KMS-11 (cell line): ENCODE measurements around the gene KITLG.

Experiments
- H2AFZ ChIP-seq: fragments of 200-600 bp; sonication (generic); 2 replicates; pipeline ENCODE4 v1.6.1; 2016; ENCODE audit warnings: antibody characterized with exemption, mixed run types, low read depth
- H3K27ac ChIP-seq: fragments of 200-600 bp; sonication (generic); 2 replicates; pipeline ENCODE4 v1.6.1; 2016; ENCODE audit warnings: mild to moderate bottlenecking, mixed run types
- H3K27me3 ChIP-seq: fragments of 200-600 bp; sonication (generic); 2 replicates; pipeline ENCODE4 v1.6.1; 2017; ENCODE audit warnings: mild to moderate bottlenecking, low read depth, mixed run types, moderate library complexity; ENCODE audit not compliant: insufficient read depth
- H3K36me3 ChIP-seq: fragments of 200-600 bp; sonication (generic); 2 replicates; pipeline ENCODE4 v1.6.1; 2017; ENCODE audit warnings: mild to moderate bottlenecking, mixed run types; ENCODE audit not compliant: insufficient read depth
- H3K4me1 ChIP-seq: fragments of 200-600 bp; sonication (generic); 2 replicates; pipeline ENCODE4 v1.6.1; 2016; ENCODE audit warnings: mild to moderate bottlenecking, low read depth, mixed run types; ENCODE audit not compliant: poor library complexity, severe bottlenecking
- H3K4me2 ChIP-seq: fragments of 200-600 bp; sonication (generic); 2 replicates; pipeline ENCODE4 v1.7.0; 2016; ENCODE audit warnings: mild to moderate bottlenecking, mixed run types
- H3K4me3 ChIP-seq: fragments of 200-600 bp; sonication (generic); IDR thresholded peaks from 2 replicates; pipeline ENCODE4 v1.6.1; 2017; ENCODE audit warnings: low read depth, low read length, mixed read lengths; ENCODE audit not compliant: insufficient read depth
- H3K79me2 ChIP-seq: fragments of 200-600 bp; sonication (generic); 2 replicates; pipeline ENCODE4 v1.6.1; 2016; ENCODE audit warnings: low read depth, mixed run types; ENCODE audit not compliant: insufficient read depth
- H3K9ac ChIP-seq: fragments of 200-600 bp; sonication (generic); 2 replicates; pipeline ENCODE4 v1.6.1; 2016; ENCODE audit warnings: mild to moderate bottlenecking, mixed run types
- H4K20me1 ChIP-seq: fragments of 200-600 bp; sonication (generic); 2 replicates; pipeline ENCODE4 v1.6.1; 2016; ENCODE audit warnings: mild to moderate bottlenecking, mixed run types; ENCODE audit not compliant: insufficient read depth
- CTCF ChIP-seq: fragments of 200-600 bp; sonication (generic); conservative IDR thresholded peaks from 2 replicates; pipeline ENCODE4 v1.6.1; 2017; ENCODE audit warnings: low read depth, mild to moderate bottlenecking, antibody characterized with exemption, low read length, moderate library complexity, mixed read lengths

Gene KITLG

DNA sequence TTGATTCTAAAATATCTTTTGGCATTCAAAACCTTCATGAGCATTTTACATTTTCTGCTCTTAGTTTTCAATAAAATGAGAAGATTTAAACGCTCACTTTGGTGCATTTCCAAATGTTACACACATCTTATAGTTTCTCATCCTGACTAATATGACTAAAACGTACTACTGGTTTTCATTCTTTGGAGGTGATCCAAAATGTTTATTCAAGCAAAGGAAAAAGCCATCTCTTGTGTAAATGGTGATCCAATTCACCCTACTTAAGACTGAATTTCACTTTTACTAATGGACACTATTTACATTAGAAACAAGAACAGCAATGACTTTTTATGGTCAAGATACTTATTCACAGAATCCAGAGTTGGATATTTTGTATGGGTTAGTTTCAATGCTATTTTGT, 86.6 kb downstream of the KITLG start:
- Histone ChIP-seq H3K27me3 (no peaks in the 10 kb centered on the region), H3K36me3 (no peaks in the 10 kb centered on the region), H3K4me1 (no peaks in the 10 kb centered on the region), H3K4me3 (no peak overlapping the region), H3K27ac (no peak overlapping the region), H3K79me2 (no peaks in the 10 kb centered on the region), H2AFZ (no peak overlapping the region), H4K20me1 (no peaks in the 10 kb centered on the region), H3K9ac (no peak overlapping the region), H3K4me2 (no peak overlapping the region)
- TF ChIP-seq CTCF, result no peak

DNA sequence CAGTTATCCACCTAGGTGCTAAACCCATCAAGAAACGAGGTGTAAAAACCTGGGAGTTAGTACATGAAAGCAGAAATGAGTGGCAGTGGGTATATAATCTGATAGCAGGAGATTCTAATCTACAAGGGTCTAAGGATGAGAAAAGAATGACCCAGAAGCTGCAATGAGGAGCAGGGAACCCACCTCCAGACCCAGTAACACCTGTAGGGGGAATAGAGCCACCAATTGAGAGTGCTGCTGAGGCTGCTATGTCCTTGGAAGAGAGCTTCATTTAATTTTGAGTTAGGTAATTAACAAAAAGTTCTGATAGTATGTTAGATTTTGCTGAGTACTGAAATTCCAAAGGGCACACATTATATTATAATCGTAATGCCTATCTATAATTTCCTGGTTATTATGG, 89.8 kb downstream of the KITLG start:
- no peaks in the 10 kb centered on the region for H4K20me1 ChIP-seq
- H3K4me3 ChIP-seq, result no peak overlapping the region
- no peak overlapping the region for H3K9ac ChIP-seq
- H3K27ac ChIP-seq, result no peak overlapping the region
- TF ChIP-seq CTCF, result no peak
- H2AFZ ChIP-seq, result no peak overlapping the region
- H3K4me2 ChIP-seq, result no peak overlapping the region
- H3K36me3 ChIP-seq, result no peaks in the 10 kb centered on the region
- H3K4me1 ChIP-seq, result no peaks in the 10 kb centered on the region
- H3K27me3 ChIP-seq, result no peaks in the 10 kb centered on the region
- H3K79me2 ChIP-seq, result no peaks in the 10 kb centered on the region

DNA sequence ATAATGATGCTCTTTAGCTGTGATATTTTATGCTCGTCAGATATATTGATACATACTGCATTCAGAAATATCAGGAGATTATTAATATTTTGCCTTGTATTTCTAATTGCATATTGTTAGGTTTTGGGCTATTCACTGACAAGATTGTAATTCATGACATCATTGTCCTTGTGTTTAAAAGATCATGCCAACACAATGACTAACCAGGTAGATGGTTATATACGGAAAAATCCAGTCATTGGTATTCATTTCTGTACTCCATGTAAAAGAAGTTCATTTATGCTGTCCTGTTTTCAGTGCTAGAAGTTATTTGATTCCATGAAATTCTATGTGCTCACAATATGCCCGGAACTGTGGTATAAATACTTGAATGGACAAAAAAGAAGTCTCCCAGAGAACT, 107.5 kb downstream of the KITLG start:
- no peak overlapping the region for H3K9ac ChIP-seq
- TF ChIP-seq CTCF, result no peak
- no peak overlapping the region for H2AFZ ChIP-seq
- H4K20me1 ChIP-seq, result no peaks in the 10 kb centered on the region
- no peaks in the 10 kb centered on the region for H3K79me2 ChIP-seq
- H3K4me1 ChIP-seq, result no peaks in the 10 kb centered on the region
- H3K4me2 ChIP-seq, result no peak overlapping the region
- no peaks in the 10 kb centered on the region for H3K36me3 ChIP-seq
- no peak overlapping the region for H3K27ac ChIP-seq
- H3K4me3 ChIP-seq, result no peak overlapping the region
- no peaks in the 10 kb centered on the region for H3K27me3 ChIP-seq

GRCh38 chr12:88472248-88472647, 108.0 kb downstream of the KITLG start:
- H3K27ac ChIP-seq, result no peak overlapping the region
- H3K9ac ChIP-seq, result no peak overlapping the region
- H3K4me2 ChIP-seq, result no peak overlapping the region

More at GRCh38 chr12:88472248-88472647, 108.0 kb downstream of the KITLG start:
- H3K27me3 ChIP-seq, result no peaks in the 10 kb centered on the region
- no peaks in the 10 kb centered on the region for H3K4me1 ChIP-seq
- H3K4me3 ChIP-seq, result no peak overlapping the region
- H4K20me1 ChIP-seq, result no peaks in the 10 kb centered on the region
- H2AFZ ChIP-seq, result no peak overlapping the region
- H3K79me2 ChIP-seq, result no peaks in the 10 kb centered on the region
- no peak for TF ChIP-seq CTCF
- no peaks in the 10 kb centered on the region for H3K36me3 ChIP-seq
